Dermis microvascular lymphatic vessel endothelial cell (primary cell): ENCODE results near the gene PXDN. TPM values are rescaled to one million over a fixed set of nuclear protein-coding genes. Genes with fewer than 3 reads are reported as not detected.
"Not testable (repeated sequence)": the region's sequence is repeated elsewhere in the genome, so short reads cannot be mapped to it uniquely, and the experiment has no call there.

Source experiments
- DNase-seq, 2 donors: peaks; one replicate each; pipeline versions ENCODE4 v3.0.0 to v3.0.0-alpha.2; 2010; ENCODE audit warnings: low read depth in 2 of 2
- total RNA-seq: library from RNA; depleted of rRNA; stranded (reverse); fragments of >200 nt; gene quantifications from 2 replicates; pipeline ENCODE4 v1.2.1, GENCODE V29; 2014

PXDN gene
- total RNA-seq, 1 donor from 2014 or later, result 195 TPM

- no peak for DNase-seq
Measured at GRCh38 chr2:1774929-1775328, 30.6 kb upstream of the PXDN start.

- no peak for DNase-seq
Measured at GRCh38 chr2:1773883-1774282, 29.6 kb upstream of the PXDN start.

GRCh38 chr2:1772471-1773267 is 28.4 kb upstream of the PXDN start:
- no peak for DNase-seq

GRCh38 chr2:1771626-1772280 is 27.4 kb upstream of the PXDN start:
- DNase-seq, result no peak

DNA sequence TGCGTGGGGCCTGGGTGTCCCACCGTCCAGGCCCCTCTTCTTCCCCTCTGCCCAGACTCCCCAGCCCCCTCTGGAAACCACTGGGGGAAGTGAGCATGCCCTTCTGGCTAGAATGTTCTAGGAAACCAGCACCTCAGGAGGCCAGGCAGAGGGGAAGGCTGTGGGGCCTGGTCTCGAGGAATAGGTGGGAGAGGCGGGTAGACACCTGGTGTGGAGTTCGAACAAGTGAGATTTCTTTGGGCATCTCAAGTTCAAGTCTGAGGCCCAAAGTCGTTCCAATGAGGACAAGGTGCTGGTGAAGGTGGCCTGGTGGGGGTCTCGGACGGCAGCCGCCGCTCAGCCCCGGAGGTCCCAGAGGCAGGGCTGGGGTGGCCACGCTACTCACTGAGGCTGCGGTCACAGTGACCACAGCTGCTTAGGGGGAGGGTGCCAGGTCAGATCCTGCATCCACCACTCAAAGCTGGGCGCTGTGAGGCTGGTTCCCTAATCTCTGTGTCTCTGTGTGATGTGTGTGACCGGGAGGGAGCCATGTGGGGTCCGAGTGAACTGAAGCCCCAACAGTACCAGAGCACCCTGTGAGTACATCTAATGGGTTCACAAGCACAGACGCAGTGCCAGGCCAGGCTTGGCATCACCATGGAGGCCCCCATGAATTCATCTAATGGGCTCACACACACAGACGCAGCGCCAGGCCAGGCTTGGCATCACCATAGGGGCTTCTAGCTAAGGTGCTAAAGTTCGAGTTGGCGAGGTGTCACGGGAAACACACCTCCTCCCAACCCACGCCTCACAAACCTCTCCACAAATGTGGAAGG is 26.5 kb upstream of the PXDN start:
- DNase-seq, result no peak

GRCh38 chr2:1769703-1770422 is 25.5 kb upstream of the PXDN start:
- DNase-seq, result peak; percentile 60 to 81

DNA sequence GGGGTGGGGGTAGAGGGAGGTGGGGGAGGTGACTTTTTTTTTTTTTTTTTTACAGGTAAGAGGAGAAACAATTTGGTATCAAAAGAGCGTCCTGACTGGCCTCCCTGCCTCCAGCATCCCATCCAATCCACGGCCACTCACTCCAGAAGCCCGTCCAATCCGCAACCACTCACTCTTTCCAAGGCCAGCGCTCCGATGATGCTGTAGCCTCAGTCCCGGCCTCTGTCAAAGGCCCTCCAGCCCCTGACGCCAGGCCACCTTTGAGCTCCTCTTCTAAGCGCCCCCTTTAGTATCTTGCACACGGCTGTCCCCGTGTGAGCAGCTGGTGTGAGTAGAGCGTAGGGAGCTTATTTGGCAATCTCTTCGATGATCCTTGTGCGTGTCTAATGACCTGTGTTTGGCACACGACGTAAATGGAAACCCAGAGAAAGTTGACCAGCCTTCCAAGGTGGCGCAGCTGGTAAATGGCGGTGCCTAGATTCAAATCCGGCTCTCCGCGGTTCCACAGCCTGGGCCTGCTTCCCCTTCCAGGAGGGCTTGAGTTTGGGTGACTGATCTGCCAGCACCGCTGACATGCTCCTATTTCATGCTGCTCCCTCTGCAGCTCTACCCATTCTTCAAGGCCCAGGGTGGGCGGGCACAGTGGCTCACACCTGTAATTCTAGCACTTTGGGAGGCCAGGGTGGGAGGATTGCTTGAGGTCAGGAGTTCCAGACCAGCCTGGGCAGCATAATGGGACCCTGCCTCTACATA is 23.8 kb upstream of the PXDN start:
- no peak for DNase-seq

DNA sequence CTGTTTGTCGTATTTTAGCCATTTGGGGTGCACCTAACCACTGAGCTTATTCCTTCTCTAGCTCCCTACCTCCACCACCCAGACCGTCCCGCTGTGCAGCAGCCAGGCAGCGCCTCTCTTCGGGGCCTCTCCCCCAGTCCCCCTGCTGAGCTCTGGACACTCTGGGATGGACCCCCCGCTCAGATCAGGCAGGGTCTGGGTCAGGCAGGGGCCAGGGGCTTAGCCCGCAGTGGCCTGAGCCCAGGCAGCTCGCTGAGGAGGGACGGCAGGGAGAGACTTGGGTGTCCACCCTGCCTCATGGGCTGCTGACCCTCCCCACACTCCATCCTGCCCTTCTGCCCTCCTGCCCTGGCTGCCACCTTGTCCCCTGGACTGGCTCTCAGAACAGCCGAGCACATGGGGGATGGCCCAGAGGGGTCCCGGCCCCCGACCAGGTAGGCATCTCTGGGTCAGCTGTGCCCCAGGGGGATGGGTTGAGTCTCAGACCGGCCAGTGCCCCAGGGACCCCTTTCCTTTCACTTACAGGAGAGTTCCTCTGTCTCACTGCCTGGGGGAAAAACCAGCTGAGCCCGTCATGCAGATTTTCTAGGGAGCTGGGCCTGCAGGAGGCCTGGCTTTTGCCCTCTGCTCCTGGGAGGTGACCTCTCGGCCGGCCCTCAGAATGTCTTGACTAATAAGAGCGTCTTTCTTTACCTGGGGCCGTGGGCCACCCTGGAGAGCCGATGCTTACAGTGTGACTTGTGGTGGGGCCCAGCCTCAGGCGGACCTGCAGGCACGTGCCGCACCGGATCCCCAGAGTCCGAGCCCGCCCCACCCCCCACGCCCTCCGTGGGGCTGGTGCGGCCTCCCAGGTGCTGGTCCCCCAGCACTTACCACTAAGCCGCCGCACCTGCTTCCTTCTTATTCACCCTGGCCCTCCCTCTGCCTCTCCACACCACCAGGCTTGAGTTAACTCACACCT is 22.8 kb upstream of the PXDN start:
- DNase-seq, result no peak

- DNase-seq, result no peak
Measured at GRCh38 chr2:1766425-1766824, 22.1 kb upstream of the PXDN start.

DNA sequence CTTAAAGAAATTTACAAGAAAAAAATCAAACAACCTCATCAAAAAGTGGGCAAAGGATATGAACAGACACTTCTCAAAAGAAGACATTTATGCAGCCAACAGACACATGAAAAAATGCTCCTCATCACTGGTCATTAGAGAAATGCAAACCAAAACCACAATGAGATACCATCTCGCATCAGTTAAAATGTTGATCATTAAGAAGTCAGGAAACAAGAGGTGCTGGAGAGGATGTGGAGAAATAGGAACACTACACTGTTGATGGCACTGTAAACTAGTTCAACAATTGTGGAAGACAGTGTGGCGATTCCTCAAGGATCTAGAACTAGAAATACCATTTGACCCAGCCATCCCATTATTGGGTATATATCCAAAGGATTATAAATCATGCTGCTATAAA is 20.9 kb upstream of the PXDN start:
- DNase-seq, result not testable (repeated sequence)

DNA sequence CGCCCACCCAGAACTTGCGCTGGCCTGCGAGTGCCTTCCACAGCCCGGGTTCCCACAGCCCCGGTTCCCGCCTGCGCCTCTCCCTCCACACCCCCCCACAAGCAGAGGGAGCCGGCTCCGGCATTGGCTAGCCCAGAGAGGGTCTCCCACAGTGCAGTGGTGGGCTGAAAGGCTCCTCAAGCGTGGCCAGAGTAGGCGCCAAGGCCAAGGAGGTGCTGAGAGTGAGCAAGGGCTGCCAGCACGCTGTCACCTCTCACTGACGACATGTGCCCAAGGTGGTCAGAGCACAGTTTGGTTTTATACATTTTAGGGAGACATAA is 15.3 kb upstream of the PXDN start:
- DNase-seq, result no peak

GRCh38 chr2:1758774-1759610 is 14.7 kb upstream of the PXDN start:
- no peak for DNase-seq

GRCh38 chr2:1758171-1758570 is 13.9 kb upstream of the PXDN start:
- DNase-seq, result no peak

DNA sequence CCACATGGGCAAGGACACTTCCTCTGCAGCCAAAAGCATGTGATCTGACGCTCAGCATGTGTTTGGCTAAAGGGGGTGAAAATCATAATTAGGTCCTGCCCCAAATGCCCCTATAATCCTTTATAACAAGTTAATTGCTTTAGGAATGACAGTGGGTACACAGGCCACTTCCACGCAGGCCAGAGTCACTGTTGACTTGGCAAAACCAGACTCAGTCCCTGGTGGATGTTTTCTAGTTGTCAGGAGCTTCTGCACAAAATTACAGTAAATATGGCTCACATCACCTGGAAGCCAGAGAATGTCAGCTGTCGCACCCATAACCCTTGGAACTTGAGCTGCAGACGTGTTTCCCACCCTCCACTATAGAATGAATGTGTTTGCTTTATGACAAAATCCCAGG is 13.3 kb upstream of the PXDN start:
- DNase-seq, result no peak

DNA sequence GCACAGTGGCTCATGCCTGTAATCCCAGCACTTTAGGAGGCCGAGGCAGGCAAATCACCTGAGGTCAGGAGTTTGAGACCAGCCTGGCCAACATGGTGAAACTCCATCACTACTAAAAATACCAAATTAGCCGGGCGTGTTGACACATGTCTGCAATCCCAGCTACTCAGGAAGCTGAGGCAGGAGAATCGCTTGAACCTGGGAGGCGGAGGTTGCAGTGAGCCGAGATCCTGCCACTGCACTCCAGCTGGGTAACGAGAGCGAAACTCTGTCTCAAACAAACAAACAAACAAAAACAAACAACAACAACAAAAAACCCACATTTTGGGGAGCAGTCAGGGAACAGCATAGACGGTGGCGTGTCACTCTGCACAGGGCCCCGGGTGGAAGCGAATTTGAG is 12.8 kb upstream of the PXDN start:
- DNase-seq, result not testable (repeated sequence)

GRCh38 chr2:1756456-1756855 is 12.1 kb upstream of the PXDN start:
- no peak for DNase-seq

GRCh38 chr2:1755436-1756191 is 11.3 kb upstream of the PXDN start:
- DNase-seq, result peak in 1 of 2 donors; percentile 74

GRCh38 chr2:1754461-1755170 is 10.3 kb upstream of the PXDN start:
- no peak for DNase-seq
